Measurements from ENCODE around the gene ELFN1. TPM values are rescaled to one million over a fixed set of nuclear protein-coding genes. Genes with fewer than 3 reads are reported as not detected.

ELFN1 gene
- 0.15 TPM in 1 of 2 replicates, not detected in the other for total RNA-seq

DNA sequence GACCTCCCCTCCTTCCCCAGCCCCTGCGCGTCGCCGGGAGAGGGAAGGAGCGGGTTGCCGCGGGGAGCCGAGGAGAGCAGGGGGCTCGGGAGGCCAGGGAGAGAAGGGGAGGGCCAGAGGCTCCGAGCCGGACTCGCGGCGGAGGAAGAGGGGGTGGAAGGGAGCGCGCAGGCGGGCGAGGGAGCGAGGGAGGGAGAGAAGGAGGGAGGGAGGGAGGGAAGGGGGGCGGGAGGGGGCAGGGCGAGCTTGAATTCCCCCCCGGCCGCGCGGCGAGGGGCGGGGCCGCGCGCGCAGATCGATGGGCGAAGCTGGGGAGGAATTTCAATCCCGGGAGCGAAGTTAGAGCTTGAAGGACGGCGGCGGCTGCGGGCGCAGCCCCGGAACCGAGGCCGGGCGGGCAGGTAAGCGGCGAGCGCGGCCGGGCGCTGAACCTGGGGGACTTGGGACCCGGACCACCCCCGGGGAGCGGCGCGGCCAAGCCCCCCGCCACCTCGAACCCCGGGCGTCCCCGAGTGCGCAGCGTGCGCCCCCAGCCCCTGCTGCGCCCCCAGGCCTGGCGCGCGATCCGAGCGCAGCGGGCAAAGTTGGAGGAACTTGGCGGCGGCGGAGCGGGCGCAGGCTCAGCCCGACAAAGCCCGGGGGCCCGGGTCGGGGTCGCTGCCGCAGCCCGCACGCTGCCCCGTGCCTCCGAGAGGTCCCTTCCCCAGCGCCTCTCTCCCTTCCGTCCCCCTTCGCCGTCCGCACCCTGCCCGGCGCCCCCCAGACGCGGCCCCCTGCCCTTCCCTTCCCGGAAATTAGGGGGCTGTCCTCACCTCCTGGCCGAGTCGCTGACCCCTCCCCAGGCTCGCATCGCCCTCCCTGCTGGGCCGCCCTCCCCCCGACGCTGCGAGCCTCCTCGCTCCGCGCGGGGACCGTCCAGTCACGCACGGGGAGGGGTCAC lies at the start of gene ELFN1:
Gene ELFN1, plus strand, starts transcription at position 324 of the 940 bp plus-strand sequence. CDS start 74,320 bp downstream, outside the sequence.
- no peak for DNase-seq (ENCODE audit: low read depth)

DNA sequence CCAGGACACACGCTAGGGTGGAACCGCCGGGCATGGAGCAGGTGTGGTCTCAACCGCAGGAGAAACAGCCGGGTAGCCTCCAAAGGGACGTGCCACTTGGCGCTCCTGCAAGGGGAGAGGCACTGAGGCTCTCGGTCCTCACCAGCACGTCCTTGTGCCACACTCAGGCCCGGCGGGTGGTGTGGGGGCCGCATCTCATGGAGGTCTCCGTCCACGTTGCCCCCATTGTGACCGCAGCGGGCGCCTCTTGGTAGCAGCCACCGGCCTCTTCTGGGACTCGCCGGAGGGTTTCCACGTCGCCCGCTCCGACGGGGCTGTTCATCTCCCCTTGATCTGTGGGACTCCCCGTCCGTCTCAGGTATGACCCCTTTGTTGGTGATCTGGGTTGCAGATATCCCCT lies 49.2 kb upstream of the ELFN1 start:
- DNase-seq (ENCODE audit: low read depth), result no peak

DNA sequence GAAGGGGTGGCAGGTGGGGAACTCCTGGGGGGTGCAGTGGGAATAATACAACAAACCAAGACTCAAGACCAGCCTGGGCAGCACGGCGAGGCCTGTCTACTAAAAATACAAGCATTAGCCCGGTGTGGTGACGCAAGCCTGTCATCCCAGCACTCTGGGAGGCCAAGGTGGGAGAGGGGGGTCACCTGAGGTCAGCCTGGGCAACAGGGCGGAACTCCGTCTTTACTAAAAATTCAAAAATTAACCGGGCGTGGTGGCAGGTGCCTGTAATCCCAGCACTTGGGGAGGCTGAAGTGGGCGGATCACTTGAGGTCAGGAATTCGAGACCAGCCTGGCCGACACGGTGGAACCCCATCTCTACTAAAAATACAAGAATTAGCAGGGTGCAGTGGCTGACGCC lies 48.4 kb upstream of the ELFN1 start:
- no peak for DNase-seq (ENCODE audit: low read depth)

DNA sequence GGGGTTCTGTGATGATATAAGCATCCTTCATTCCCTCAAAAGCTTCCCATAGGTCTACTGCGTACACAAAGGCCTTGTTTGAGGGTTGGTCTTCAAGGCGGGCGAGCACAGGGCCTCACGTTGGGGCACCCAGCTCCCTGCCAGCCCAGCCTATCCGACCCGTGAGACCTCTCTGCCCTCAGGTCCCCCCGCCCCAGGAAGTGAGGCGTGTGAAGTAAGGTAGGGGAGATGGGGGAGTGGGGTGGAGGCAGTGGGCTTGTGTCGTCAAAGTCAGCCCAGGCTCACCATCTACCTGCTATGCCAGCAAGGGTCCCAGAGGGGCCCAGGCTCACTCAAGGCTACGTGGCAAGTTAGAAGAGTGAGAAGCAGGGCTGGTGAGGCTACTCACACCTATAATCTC lies 47.6 kb upstream of the ELFN1 start:
- DNase-seq (ENCODE audit: low read depth), result no peak

DNA sequence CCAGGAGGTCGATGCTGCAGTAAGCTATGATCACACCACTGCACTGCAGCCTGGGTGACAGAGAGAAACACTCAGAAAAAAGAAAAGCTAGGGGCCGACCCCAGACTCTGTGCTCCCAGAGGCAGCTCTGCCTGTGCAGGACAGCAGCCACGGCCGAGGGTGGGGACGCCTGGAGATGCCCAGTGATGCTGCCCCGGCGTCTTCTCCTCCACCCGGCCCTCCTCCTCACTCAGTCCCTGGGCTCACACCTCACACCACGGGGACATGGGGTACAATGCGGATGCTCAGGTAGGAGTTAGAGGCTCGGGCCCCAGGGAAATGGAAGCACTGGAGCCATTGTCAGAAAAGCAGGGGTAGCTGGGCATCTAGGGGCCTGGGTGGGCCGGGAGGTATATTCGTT lies 46.3 kb upstream of the ELFN1 start:
- DNase-seq (ENCODE audit: low read depth), result no peak

DNA sequence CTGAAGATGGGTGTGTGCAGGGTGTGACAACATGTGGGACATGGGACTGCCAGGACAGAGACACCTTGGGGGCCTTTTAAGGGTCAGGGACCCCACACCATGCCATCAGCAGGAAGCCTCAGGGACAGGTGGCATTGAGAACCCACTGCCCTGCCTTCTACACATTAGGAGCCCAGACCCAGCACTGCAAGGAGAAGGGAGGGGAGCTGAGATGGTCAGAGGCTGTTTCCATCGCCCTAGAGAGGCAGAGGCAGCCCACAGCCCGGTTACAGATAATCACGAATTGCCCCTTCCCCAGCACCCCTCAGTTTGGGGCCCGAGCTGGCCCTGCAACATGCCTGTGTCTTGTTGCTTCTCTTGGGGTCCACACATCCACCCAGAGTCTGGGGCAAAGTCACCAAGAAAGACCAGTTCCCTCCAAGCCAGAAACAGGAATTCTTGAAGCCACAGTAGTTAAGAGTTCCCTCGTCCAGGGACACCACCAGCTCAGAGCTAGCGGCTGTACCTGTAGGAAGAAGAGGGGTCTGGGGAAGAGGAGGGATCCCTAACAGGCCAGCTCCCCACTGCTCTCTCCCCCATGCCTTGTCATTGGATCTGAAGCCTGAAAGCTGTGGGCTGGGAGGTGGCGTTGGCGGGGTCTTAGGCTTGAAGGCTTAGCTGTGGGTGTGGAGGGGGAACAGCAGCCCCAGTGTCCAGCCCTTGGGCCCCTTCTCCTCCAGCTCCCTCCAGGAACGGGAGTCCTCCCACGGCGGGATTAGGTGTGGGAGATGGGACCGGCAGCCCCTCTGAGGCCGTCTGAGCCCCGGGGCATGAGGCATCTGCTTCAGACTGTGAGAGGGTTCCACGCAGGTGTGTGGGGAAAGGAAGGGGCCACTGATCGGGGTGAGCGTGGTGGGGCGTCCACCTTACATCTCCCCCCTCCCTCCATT lies 44.8 kb upstream of the ELFN1 start:
- no peak for DNase-seq (ENCODE audit: low read depth)

DNA sequence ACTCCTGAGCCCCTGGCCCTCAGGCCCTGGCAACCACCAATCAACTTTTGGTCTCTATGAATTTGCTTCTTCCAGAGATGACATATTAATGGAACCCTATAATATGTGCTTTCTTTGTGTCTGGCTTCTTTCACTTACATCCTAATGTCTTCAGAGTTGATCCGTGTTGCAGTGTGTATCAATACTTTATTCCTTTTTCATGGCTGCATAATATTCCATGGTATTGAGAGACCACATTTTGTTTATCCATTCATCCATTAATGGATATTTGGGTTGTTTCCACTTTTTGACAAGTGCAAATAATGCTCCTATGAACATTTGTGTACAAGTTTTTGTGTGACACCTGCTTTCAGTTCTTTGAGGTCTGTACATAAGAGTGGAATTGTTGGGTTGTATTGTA lies 43.3 kb upstream of the ELFN1 start:
- DNase-seq (ENCODE audit: low read depth), result no peak

DNA sequence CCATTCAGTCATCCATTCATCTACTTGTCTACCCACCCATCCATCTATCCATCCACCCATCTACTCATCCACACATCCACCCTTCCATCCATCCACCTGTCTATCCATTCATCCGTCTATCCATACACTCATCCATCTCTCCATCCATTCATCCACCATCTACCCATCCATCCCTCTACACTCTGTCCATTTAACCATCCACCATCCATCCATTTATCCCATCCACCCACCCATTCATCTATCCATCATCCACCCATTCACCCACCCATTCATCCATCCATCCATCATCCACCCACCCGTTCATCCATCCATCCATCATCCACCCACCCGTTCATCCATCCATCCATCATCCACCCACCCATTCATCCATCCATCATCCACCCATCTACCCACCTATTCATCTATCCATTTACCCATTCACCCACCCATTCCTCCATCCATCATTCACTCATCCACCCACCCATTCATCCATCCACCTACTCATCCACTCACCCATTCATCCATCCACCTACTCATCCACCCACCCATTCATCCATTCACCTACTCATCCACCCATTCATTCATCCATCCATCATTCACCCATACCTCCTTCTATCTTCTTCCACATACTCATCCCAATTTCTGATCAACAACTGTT lies 39.3 kb upstream of the ELFN1 start:
- DNase-seq (ENCODE audit: low read depth), result no peak

DNA sequence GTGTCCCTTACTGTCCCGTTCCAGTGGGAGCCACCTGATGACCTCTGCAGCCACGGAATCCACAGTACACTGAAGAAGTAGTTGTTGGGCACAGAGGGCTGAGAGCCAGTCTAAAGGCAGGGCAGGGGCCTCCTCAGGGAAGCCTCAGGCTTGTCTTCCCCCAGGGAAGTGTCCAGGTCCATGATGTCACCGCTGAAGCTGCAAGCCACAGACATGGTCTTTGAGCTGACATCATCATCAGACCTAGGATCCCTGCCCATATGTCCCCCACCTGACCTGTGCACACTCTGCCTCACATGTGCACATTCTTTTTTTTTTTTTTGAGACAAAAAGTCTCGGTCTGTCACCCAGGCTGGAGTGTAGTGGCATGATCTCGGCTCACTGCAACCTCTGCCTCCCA lies 38.4 kb upstream of the ELFN1 start:
- no peak for DNase-seq (ENCODE audit: low read depth)

DNA sequence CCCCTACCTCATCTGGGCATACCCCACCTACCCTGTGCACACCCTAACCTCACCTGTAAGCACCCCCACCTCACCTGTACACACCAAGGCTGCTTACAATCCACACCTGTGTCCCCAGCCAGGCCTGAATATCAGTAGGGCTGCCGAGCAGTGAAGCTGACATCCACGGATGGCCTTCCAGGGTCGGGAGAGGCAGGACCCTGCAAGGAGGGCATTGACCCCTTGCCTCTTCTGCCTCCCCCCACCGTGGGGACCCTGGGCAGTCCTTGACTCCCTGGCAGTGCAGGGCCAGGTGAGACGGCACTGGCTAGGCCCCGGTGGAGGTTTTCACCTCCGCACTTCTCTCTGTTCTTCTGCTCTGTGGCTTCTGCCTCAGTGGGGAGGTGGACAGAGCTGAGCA lies 37.6 kb upstream of the ELFN1 start:
- DNase-seq (ENCODE audit: low read depth), result no peak

DNA sequence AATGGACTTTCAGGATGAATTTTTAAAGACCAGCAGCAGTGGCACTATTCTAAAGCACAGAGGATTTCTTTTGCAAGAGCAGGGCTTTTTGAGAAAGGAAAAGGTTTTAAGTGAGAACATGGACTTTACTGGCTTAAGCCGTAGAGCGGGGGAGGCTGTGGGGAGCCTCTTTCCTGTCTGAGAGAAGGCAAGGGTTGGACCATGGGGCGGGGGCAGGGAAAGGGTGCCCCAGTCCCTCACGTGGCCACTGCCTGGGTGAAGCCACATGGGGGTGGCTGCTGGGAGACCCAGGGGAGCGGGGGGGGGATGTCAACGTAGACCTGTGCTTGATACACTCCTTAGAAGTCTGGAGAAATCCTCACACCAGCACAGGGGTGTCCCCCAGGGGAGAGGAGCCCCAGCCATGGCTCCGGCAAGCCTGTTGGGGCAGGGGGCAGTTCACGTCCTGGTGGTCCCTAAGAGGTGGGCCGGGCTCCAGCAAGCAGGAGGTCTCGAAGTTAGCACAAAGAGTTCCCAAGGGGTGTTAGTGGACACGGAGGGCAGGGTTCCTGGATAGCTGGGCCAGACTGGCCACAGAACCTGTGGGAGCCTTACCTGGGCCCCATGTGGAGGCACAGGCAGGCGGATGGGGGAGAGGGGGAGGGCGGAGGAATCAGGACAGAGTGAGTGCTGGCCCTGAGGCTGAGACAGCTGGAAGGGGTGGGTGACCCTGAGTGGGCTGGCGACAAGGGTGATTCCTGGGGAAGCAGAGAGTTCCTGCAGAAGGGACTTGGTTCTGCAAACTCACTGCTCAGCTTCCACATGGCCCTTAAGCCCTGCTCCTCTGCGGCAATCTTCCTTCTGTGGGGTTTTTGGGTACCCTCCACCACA lies 36.9 kb upstream of the ELFN1 start:
- no peak for DNase-seq (ENCODE audit: low read depth)

DNA sequence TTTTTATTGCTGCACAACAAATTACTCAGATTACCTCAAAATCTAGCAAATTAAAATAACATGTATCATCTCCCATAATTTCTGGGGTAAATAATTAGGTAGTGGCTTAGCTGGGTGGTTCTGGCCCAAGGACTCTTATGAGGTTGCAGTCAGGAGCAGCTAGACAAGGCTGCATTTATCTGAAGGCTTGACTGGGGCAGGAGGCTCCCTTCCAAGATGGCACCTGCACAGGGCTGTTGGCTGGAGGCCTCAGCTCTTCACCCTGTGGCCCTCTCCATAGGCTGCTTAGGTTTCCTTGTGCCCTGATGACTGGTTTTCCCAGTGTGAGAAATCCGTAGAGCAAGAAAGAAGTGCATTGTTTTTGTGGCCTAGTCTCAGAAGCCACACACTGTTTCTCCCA lies 34.7 kb upstream of the ELFN1 start:
- DNase-seq (ENCODE audit: low read depth), result no peak

DNA sequence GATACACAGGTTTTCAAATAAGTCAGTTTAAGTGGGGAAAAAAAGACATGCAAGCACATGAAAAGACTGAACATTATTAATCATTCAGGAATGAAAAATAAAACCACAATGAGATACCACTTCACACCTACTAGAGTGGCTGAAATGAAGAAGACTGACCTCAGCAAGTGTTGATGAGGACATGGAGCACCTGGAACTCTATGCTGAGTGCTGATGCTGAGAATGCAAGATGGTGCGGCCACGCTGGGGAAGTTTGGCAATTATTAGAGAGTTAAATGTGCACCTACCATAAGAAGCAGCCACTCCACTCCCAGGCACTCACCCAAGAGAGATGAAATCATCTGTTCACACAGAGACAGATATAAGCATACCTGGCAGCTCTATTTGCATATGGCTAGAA lies 32.9 kb upstream of the ELFN1 start:
- DNase-seq (ENCODE audit: low read depth), result no peak

DNA sequence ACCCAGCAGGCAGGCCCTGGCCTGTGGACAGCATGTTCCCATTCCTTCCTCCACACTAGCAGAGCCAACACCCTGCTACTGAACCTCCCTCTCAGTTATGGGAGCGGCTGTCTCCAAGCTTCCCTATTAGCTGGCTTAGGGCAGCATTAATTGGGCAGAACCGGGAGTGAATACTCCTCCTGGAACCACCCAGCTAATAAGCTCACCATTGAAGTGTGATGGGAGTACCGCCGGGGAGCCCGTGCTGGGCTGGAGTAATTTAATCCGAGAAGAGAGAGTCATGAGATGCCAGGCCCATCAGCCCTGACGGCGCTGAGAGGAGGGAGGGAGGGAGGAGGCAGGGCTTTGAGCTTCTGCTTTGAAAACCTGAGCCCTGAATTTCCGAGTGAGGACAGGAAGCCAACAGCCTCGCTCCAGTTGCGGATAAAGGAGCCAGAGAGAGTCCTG lies 31.8 kb upstream of the ELFN1 start:
- DNase-seq (ENCODE audit: low read depth), result no peak

DNA sequence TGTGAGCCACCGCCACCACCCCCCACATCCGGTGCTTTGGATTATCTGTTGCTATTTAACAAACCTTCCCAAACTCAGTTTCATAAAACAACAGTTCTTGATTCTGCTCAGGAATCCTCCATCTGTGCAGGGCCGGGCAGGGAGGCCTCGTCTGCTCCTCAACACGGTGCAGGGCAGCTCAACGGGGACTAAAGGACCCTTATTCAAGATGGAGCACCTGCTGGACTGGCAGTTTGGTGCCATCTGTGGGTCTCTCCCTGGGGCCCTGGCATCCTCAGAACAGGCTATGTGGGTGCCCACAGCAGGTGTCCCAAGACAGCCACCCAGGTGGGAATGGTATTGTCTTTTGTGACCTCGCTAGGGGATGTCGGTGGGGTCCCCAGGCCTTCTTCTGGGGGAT lies 31.0 kb upstream of the ELFN1 start:
- DNase-seq (ENCODE audit: low read depth), result no peak

DNA sequence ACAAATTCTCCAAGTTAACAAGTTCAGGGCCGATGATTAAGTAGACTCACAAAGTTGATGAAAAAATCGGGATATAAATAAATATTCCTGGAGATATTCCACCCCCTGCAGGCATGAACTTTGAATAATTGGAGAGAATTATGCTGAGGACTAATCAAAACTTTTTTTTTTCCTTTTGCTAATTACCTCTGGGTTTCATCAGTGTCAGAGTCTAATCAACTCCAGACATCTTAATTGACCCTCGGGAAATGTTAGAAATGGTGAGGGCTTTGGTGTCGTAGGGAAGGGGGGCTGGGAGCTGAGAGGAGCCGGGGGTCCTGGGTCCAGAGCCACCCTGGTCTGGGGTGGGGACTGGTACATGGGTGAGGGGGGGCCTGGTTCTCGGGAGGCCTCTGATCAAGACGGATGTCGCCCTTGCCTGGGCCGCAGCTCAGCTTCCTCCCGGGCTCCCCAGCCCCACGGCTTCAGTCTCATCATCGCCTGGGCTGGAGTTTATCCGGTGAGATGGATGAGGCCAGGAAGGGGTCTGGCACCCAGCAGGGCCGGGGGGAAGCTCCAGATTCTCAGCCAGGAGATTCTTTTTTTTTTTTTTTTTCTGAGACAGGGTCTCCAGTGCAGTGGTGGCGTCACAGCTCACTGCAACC lies 30.4 kb upstream of the ELFN1 start:
- no peak for DNase-seq (ENCODE audit: low read depth)

DNA sequence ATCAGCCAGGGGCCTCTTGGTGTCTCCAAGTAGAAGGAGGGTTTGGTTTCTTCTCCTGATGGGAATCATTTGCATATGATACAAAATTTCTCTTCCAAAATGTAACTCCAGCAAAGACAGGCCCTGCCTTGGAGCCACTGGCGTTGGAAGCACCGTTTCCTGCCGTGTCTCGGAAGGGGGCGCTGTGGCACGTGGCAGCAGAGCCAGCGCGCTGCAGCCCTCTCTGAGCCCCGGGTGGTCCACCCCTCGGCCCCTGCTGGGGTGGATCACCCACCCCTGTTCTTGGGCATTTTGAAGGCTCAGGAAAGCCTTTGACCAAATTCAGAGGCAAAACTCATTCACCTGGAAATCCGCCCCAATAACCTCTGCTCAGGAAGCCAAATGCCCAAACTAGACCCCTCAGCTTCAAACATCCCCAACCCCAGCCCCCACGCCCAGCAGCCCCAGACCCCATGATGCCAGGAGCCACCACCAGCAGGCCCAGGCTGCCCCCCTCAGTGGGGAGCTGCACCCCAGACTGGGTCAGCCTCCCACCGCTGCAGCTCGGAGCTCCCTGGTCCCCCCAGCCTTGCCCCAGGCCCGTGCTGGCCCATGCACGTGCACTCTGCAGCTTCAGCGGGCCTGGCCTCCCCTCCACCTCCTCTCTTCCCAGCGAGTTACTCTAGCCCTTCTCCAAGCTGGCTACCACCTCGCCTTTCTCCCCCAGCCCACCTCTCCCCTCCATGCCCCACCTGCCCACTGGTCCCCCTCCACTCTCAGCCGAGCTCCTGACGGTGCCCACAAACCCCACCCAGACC lies 29.5 kb upstream of the ELFN1 start:
- DNase-seq (ENCODE audit: low read depth), result no peak

DNA sequence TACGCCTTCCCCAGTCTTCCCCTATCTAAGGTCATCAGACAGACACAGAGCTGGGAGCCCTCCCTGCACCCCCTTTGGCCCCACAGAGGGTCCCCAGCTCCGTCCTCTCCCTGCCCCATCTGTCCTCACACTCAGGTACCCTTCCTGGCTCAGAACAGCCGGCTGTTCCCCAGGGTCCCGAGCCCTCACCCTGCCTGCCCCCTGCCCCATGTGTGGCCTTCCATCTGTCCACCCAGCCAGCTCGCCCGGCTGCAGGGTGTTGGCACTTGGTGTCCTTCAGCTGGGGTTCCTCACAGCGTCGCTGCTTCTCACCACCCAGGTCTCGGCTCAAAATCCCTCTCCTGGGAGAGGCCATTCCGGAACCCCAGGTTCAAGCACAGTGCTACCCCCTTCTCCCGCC lies 28.9 kb upstream of the ELFN1 start:
- DNase-seq (ENCODE audit: low read depth), result no peak

DNA sequence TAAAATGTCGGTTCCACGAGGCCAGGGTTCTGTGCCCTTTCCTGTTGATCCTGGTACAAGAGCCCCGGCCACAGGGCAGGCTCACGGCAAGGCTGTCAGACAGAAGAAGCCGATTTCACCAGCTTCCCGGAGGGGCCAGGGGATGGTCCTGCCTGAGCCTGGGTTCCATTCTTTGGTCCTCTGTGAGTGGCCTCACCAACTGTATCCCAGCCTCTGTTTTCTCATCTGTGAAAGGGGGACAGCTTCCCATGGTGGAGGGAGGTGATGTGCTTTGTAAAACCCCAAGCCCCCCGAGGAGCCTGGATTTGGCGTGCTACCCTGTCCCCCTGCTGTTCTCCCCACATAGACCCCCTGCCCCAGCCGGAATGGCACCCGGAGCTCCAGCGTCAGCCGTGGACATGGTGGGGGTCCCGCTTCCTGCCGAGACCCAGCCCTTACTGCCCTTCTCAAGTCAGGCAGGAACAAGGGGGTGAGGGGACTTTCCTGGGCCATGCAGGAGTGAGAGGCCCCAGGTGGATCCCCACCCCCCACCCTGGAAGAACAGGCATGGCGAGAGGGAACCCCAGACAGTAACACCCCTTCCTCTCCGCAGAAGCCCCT lies 28.3 kb upstream of the ELFN1 start:
- DNase-seq (ENCODE audit: low read depth), result no peak
